ENCODE measurements around the gene TNFRSF25.

The TNFRSF25 gene

DNA sequence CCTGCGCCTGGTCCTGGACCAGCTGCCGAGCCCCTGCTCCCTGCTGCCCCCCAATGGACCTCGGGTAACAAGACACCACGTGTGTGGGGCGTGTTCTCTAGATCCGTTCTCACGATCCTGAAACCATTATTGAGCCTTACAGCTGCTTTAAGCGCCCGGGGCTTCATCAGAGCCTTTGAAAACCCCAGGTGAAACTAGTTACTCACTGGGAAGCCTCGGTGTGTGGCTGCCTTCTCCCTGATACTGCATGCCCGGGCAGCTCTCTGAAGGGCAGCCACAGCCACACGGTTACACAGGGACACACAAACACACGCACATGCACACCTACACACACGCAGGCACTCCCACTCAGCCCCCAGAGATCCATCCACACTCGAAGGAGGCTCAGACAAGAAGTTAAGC is 51.5 kb downstream of the TNFRSF25 start:
- no peak for DNase-seq

DNA sequence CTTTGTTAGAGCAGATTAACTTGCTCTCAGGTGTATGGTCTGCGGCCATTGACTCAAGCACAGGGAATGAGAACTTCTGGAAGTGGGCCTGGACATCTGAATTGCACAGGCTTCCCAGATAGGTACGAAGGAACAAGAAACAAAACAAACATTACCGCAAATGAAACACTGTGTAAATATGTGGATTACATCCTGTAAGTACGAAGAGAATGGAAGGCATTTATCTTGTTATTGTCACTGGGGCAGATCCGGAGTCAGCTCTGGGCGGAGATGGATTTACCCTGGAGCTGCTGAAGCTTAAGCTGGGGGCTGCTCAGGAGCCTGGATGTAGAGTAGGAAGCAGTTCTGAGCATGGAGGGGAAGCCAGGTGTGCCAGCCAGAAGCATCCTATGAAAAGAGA is 53.1 kb downstream of the TNFRSF25 start:
- no peak for DNase-seq
